Caco-2 (cell line): ENCODE results near the gene PLPPR3. TPM values are rescaled to one million over a fixed set of nuclear protein-coding genes. Genes with fewer than 3 reads are reported as not detected.
"Not testable (repeated sequence)": the region's sequence is repeated elsewhere in the genome, so short reads cannot be mapped to it uniquely, and the experiment has no call there.

ENCODE experiments used
- BruUV-seq: library from RNA; stranded (reverse); fragments of 400-500 nt; replicated peaks from 2 replicates; lab custom pipeline; 2021; lab: Mats Ljungman, UMichigan
- CTCF ChIA-PET: fragments of 300-600 bp; sonication (Branson Sonifier 250); formaldehyde crosslinking; loops from one replicate; lab custom pipeline; 2022; ENCODE audit warnings: antibody characterized with exemption; lab: Charles Lee
- POLR2A ChIA-PET: fragments of 300-600 bp; sonication (Branson Sonifier 250); formaldehyde crosslinking; loops from one replicate; lab custom pipeline; 2022; ENCODE audit warnings: antibody characterized with exemption; lab: Charles Lee
- DNase-seq, 2 experiments: peaks; one replicate each; pipeline versions ENCODE4 v3.0.0 to v3.0.0-alpha.2; 2020 to 2022
- H3K27me3 ChIP-seq: replicated peaks from 2 replicates; pipeline ENCODE4 v1.6.0; 2011; ENCODE audit warnings: low read length; ENCODE audit not compliant: control insufficient read depth, insufficient read depth
- H3K36me3 ChIP-seq: 2 replicates; pipeline ENCODE4 v1.5.1; 2011; ENCODE audit warnings: low read length; ENCODE audit not compliant: control insufficient read depth, insufficient read depth
- H3K4me1 ChIP-seq: fragments of 250-450 bp; sonication (Bioruptor Pico); 2 replicates; pipeline ENCODE4 v1.5.1; 2020; ENCODE audit warnings: mild to moderate bottlenecking
- H3K4me3 ChIP-seq: 2 replicates; pipeline ENCODE4 v1.5.1; 2011; ENCODE audit warnings: low read depth, mild to moderate bottlenecking, control low read depth, low read length
- H3K9me3 ChIP-seq: fragments of 250-450 bp; sonication (Bioruptor Pico); 2 replicates; pipeline ENCODE4 v1.5.1; 2020; ENCODE audit warnings: mild to moderate bottlenecking, moderate library complexity
- H3K27ac Mint-ChIP-seq: one replicate; pipeline ENCODE4 v1.8.0; 2022; ENCODE audit warnings: mixed read lengths; ENCODE audit not compliant: unreplicated experiment
- H3K27me3 Mint-ChIP-seq: one replicate; pipeline ENCODE4 v1.8.0; 2022; ENCODE audit warnings: mixed read lengths; ENCODE audit not compliant: insufficient read depth, unreplicated experiment
- H3K36me3 Mint-ChIP-seq: one replicate; pipeline ENCODE4 v1.8.0; 2022; ENCODE audit warnings: mild to moderate bottlenecking, mixed read lengths; ENCODE audit not compliant: insufficient read depth, unreplicated experiment
- H3K4me1 Mint-ChIP-seq: one replicate; pipeline ENCODE4 v1.8.0; 2022; ENCODE audit warnings: low read depth, mixed read lengths; ENCODE audit not compliant: unreplicated experiment
- H3K4me3 Mint-ChIP-seq: one replicate; pipeline ENCODE4 v1.8.0; 2022; ENCODE audit warnings: mild to moderate bottlenecking, moderate library complexity, mixed read lengths; ENCODE audit not compliant: unreplicated experiment
- H3K9me3 Mint-ChIP-seq: one replicate; pipeline ENCODE4 v1.8.0; 2022; ENCODE audit warnings: mixed read lengths; ENCODE audit not compliant: unreplicated experiment
- intact Hi-C: fragments of 100-400 bp; cut with micrococcal nuclease; formaldehyde crosslinking; loops from one replicate; pipeline ENCODE4 v1.10.0; 2022; ENCODE audit not compliant: unreplicated experiment
- total RNA-seq: library from RNA; stranded (reverse); gene quantifications from 2 replicates; pipeline ENCODE4 v1.2.3, GENCODE V29; 2022
- TF ChIP-seq, protein P1 (sequence below), 2 experiments: fragments of 200-600 bp in 1 of 2; IDR thresholded peaks; 1 replicate in 1 of 2; 2 replicates in 1 of 2; pipeline versions ENCODE4 v1.5.1 to v1.8.0; 2011 to 2022; ENCODE audit warnings: antibody characterized with exemption in 1 of 2, control low read depth in 1 of 2, inconsistent platforms in 1 of 2, low read depth in 1 of 2, low read length in 1 of 2, mild to moderate bottlenecking in 1 of 2, moderate library complexity in 1 of 2; ENCODE audit not compliant: insufficient read depth in 1 of 2, severe bottlenecking in 1 of 2, unreplicated experiment in 1 of 2

PLPPR3 gene
- total RNA-seq, 1 experiment from 2014 or later = 7.1 TPM

DNA sequence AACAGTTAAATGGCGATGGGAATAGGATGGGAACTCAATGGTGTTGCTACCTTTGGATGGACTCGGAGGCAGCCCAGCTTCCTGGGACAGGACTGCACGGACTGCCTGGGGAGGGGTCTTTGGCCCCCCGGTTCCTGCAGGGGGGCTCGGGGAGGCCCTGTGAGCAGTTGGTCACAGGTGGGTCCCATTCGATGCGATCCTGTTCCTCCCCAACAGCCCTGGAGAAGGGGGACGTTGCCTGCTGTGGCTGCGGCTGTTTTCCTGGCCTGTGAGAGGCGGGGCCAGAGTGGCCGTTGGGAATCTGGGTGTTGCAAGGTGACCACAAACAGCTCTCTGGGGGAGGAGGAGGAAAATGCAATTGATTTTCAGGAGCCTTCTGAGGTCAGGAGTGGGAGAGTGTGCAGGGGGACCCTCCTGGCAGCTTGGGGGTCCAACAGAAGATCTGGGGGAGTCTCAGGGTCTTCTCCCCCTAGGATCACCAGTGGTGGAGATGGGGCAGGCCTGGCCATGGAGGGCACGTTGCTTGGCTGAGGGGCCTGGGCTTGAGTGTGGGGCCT, 1.9 kb upstream of the PLPPR3 start:
- H3K36me3 ChIP-seq = no peaks in the 10 kb centered on the region
- H3K27me3 Mint-ChIP-seq = no peaks in the 10 kb centered on the region
- peaks cover 8% of the 10 kb centered on the region for H3K36me3 Mint-ChIP-seq
- no peak overlapping the region for H3K4me3 ChIP-seq
- H3K9me3 Mint-ChIP-seq = no peaks in the 10 kb centered on the region
- TF ChIP-seq, protein P1, sequence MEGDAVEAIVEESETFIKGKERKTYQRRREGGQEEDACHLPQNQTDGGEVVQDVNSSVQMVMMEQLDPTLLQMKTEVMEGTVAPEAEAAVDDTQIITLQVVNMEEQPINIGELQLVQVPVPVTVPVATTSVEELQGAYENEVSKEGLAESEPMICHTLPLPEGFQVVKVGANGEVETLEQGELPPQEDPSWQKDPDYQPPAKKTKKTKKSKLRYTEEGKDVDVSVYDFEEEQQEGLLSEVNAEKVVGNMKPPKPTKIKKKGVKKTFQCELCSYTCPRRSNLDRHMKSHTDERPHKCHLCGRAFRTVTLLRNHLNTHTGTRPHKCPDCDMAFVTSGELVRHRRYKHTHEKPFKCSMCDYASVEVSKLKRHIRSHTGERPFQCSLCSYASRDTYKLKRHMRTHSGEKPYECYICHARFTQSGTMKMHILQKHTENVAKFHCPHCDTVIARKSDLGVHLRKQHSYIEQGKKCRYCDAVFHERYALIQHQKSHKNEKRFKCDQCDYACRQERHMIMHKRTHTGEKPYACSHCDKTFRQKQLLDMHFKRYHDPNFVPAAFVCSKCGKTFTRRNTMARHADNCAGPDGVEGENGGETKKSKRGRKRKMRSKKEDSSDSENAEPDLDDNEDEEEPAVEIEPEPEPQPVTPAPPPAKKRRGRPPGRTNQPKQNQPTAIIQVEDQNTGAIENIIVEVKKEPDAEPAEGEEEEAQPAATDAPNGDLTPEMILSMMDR (IDR thresholded peaks at IDR 0.05; ENCODE audit: insufficient read depth in 1 of 2, low read depth in 1 of 2, low read length in 1 of 2, severe bottlenecking in 1 of 2, unreplicated experiment in 1 of 2) = no peak
- ChIA-PET CTCF (no interaction called here), POLR2A (no interaction called here)
- no peaks in the 10 kb centered on the region for H3K27me3 ChIP-seq
- H3K4me1 ChIP-seq = no peaks in the 10 kb centered on the region
- BruUV-seq = no TSS peak
- no peak overlapping the region for H3K4me3 Mint-ChIP-seq
- H3K4me1 Mint-ChIP-seq = no peaks in the 10 kb centered on the region
- H3K9me3 ChIP-seq = no peaks in the 10 kb centered on the region
- DNase-seq = no peak
- H3K27ac Mint-ChIP-seq = no peak overlapping the region
- intact Hi-C loops = no loop called here

- BruUV-seq = no TSS peak
- DNase-seq = no peak
- intact Hi-C loops = no loop called here
- CTCF ChIA-PET = no interaction called here
- Histone ChIP-seq H3K4me1 (no peaks in the 10 kb centered on the region), H3K27me3 (no peaks in the 10 kb centered on the region), H3K36me3 (no peaks in the 10 kb centered on the region), H3K4me3 (peak overlapping the region; percentile 45), H3K9me3 (no peaks in the 10 kb centered on the region)
- H3K27ac Mint-ChIP-seq = no peak overlapping the region
- peaks cover 6% of the 10 kb centered on the region for H3K9me3 Mint-ChIP-seq
- peaks cover 26% of the 10 kb centered on the region for H3K36me3 Mint-ChIP-seq
- no peaks in the 10 kb centered on the region for H3K4me1 Mint-ChIP-seq
- POLR2A ChIA-PET = no interaction called here
- peak overlapping the region; percentile 74 for H3K4me3 Mint-ChIP-seq
- H3K27me3 Mint-ChIP-seq = no peaks in the 10 kb centered on the region
- TF ChIP-seq, protein P1 (IDR thresholded peaks at IDR 0.05; ENCODE audit: insufficient read depth in 1 of 2, low read depth in 1 of 2, low read length in 1 of 2, severe bottlenecking in 1 of 2, unreplicated experiment in 1 of 2) = no peak
These were observed 427 bp downstream of the PLPPR3 start for GRCh38 chr19:821231-821824.

- H3K4me3 ChIP-seq, POLR2A ChIA-PET, CTCF ChIA-PET, BruUV-seq, DNase-seq, H3K27ac Mint-ChIP-seq, H3K36me3 ChIP-seq, H3K27me3 Mint-ChIP-seq, H3K4me3 Mint-ChIP-seq, H3K4me1 ChIP-seq, H3K9me3 ChIP-seq, H3K27me3 ChIP-seq, intact Hi-C loops, H3K4me1 Mint-ChIP-seq: not testable (repeated sequence)
- Mint-ChIP-seq H3K36me3 (peaks cover 37% of the 10 kb centered on the region), H3K9me3 (peaks cover 12% of the 10 kb centered on the region)
These were observed 1.5 kb downstream of the PLPPR3 start for GRCh38 chr19:820212-820611.
